ENCODE measurements around the gene CSN1S1. TPM values are rescaled to one million over a fixed set of nuclear protein-coding genes. Genes with fewer than 3 reads are reported as not detected.

Gene CSN1S1
- total RNA-seq = not detected in 2 replicates

GRCh38 chr4:69930768-69931167, at the start of gene CSN1S1:
Gene CSN1S1 (plus strand): TSS chr4:69931068. CDS start chr4:69932556, 1,488 bp downstream.
- TF ChIP-seq CTCF (IDR thresholded peaks at IDR 0.05; ENCODE audit: insufficient read depth, low read length, severe bottlenecking) = no peak
- H3K27me3 ChIP-seq (ENCODE audit: control insufficient read depth, insufficient read depth, low read length) = no peaks in the 10 kb centered on the region
- no peaks in the 10 kb centered on the region for H3K36me3 ChIP-seq (ENCODE audit: control insufficient read depth, insufficient read depth, low read length)
- H3K4me3 ChIP-seq (ENCODE audit: low read depth, low read length) = no peak within 1 kb of the TSS
- no peak for DNase-seq (ENCODE audit: low read depth)
- FAIRE-seq = no peak

DNA sequence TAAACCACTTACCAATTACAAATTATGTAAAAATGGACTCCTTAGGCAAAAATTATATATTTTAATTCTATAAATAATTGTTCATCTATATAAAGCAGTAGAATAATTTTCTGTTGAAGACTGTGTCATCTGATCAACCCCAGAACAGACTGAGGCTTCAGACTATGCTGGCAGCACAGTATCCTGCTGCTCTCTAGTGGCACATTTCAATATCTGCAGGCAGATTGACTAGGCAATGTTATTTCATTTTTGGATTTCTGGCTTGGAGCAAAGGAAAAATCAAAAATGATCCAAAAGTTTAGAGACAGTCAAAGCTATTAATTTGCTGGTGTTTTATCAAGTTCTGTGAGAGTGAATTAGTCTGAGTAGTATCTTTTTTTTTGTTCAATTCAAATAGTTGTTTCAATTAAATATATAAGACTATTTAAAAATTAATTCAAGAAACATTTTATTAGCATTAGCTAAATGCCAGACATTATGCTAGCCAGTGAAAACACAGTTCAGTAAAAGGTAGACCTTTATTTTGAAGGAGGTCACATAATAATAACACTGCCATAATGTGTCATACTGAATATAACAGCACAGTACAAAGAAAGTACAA, 49.6 kb upstream of the CSN1S1 start:
- DNase-seq (ENCODE audit: low read depth) (peak; percentile 48), FAIRE-seq (no peak)
- no peak overlapping the region for H3K4me3 ChIP-seq (ENCODE audit: low read depth, low read length)
- H3K36me3 ChIP-seq (ENCODE audit: control insufficient read depth, insufficient read depth, low read length) = no peaks in the 10 kb centered on the region
- no peaks in the 10 kb centered on the region for H3K27me3 ChIP-seq (ENCODE audit: control insufficient read depth, insufficient read depth, low read length)
- peak; percentile 72 for TF ChIP-seq CTCF (IDR thresholded peaks at IDR 0.05; ENCODE audit: insufficient read depth, low read length, severe bottlenecking)

DNA sequence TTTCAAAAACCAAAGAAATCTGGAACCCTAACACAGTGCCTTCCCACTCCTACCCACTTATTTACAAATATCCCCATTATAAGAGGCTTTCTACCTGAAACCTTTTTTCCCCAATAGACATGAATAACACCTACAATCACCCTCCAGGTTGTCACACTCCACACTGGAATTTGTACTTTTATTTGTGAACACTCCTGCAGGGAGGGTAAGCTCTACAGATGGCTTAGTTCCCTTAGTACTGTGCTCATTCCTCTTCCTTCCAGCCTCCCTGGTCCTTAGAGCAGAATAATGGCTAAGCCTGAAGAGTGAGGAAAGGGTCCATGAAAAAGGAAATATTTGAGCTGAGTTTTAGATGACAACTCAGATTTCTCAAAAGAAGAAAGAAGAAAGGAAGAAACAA, 48.7 kb upstream of the CSN1S1 start:
- no peaks in the 10 kb centered on the region for H3K27me3 ChIP-seq (ENCODE audit: control insufficient read depth, insufficient read depth, low read length)
- no peak overlapping the region for H3K4me3 ChIP-seq (ENCODE audit: low read depth, low read length)
- DNase-seq (ENCODE audit: low read depth) = no peak
- FAIRE-seq = no peak
- no peak for TF ChIP-seq CTCF (IDR thresholded peaks at IDR 0.05; ENCODE audit: insufficient read depth, low read length, severe bottlenecking)
- H3K36me3 ChIP-seq (ENCODE audit: control insufficient read depth, insufficient read depth, low read length) = no peaks in the 10 kb centered on the region

GRCh38 chr4:69888336-69888735, 42.5 kb upstream of the CSN1S1 start:
- FAIRE-seq (no peak), DNase-seq (ENCODE audit: low read depth) (peak; percentile 50)
- no peak for TF ChIP-seq CTCF (IDR thresholded peaks at IDR 0.05; ENCODE audit: insufficient read depth, low read length, severe bottlenecking)
- no peaks in the 10 kb centered on the region for H3K27me3 ChIP-seq (ENCODE audit: control insufficient read depth, insufficient read depth, low read length)
- H3K4me3 ChIP-seq (ENCODE audit: low read depth, low read length) = no peak overlapping the region
- no peaks in the 10 kb centered on the region for H3K36me3 ChIP-seq (ENCODE audit: control insufficient read depth, insufficient read depth, low read length)

DNA sequence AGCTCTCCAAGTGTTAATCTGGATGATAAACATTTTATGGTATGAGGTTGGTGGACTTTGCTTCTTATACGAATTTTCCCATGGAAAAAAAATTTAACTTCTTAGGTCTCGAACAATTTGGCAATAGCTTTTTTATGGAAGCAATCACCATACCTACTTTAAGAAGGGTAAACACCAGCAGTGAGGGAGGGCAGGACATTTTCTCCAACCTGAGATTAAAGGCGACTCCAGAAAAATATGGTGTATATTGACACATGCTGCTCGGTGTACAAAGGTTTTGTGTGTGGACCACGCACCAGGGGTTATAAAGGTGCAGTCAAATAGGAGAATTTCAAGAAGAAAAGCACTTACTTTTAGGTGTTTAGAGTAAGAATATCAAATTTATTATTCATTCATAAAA, 36.7 kb upstream of the CSN1S1 start:
- DNase-seq (ENCODE audit: low read depth) = no peak
- TF ChIP-seq CTCF (IDR thresholded peaks at IDR 0.05; ENCODE audit: insufficient read depth, low read length, severe bottlenecking) = no peak
- Histone ChIP-seq H3K4me3 (ENCODE audit: low read depth, low read length) (no peak overlapping the region), H3K27me3 (ENCODE audit: control insufficient read depth, insufficient read depth, low read length) (no peaks in the 10 kb centered on the region), H3K36me3 (ENCODE audit: control insufficient read depth, insufficient read depth, low read length) (no peaks in the 10 kb centered on the region)
- FAIRE-seq = no peak

GRCh38 chr4:69894721-69895120, 36.1 kb upstream of the CSN1S1 start:
- H3K36me3 ChIP-seq (ENCODE audit: control insufficient read depth, insufficient read depth, low read length) = no peaks in the 10 kb centered on the region
- no peak for TF ChIP-seq CTCF (IDR thresholded peaks at IDR 0.05; ENCODE audit: insufficient read depth, low read length, severe bottlenecking)
- FAIRE-seq (no peak), DNase-seq (ENCODE audit: low read depth) (no peak)
- H3K27me3 ChIP-seq (ENCODE audit: control insufficient read depth, insufficient read depth, low read length) = no peaks in the 10 kb centered on the region
- no peak overlapping the region for H3K4me3 ChIP-seq (ENCODE audit: low read depth, low read length)
